ENCODE data around the gene DIPK1B.

DNA sequence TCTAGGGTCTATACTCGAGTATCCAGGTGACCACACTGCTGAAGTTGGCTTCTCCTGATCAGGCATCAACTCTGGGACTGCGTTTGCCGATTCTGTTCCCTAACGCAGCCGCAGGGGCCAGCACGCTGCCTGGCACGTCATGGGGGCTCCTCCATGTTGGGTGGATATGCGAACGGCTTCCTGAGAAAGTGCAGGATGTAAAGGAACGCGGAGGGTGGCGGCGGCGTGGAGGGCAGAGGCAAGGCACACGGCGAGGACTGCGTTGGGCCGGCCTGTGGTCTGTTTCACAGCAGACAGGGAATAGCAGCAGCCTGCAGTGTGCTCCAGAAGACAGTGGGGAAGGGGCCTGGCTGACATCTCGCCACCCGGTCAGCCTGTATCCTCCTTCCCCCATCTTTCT is 26.6 kb downstream of the DIPK1B start:
- TF ChIP-seq SUZ12 (IDR thresholded peaks at IDR 0.05; ENCODE audit: extremely low read depth, insufficient read depth, insufficient read length) (no peak), YY1 (IDR thresholded peaks at IDR 0.05; ENCODE audit: insufficient read depth, insufficient read length) (no peak)
